ENCODE measurements around the gene POLL.

Gene POLL

DNA sequence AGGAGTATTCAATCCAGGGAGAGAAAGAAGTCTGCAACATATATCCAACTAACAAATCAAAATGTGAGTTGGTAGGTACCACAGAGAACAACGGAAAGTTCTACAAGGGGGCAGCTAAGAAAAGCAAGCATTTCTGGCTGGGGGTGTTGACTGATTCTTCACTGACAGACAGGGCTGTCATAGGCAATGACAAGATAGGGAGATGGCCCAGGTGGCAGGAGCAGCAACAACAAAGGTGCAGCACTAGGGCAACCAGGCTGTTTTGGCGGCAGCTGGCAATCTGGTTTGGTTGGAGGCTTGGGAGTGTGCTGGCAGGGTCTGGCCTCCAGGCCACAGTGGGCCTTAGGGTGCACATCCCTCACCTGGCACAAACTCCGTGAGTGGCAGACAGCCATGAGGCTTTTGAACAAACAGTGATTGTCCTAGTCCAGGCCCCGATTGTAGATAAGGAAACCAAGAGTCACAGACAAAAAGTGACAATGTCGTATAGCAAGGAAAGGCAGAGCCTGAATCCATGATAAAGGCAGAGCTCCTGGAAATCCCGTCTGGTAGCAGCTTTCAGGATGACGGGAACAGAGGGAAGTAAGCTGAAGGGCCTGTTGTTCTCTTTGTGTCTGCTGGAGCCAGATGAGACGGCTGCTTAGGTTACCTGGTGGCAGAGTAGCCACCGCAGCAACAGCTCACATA, 28.5 kb upstream of the POLL start:
- no peak overlapping the region for H3K4me3 ChIP-seq (ENCODE audit: low read length)

DNA sequence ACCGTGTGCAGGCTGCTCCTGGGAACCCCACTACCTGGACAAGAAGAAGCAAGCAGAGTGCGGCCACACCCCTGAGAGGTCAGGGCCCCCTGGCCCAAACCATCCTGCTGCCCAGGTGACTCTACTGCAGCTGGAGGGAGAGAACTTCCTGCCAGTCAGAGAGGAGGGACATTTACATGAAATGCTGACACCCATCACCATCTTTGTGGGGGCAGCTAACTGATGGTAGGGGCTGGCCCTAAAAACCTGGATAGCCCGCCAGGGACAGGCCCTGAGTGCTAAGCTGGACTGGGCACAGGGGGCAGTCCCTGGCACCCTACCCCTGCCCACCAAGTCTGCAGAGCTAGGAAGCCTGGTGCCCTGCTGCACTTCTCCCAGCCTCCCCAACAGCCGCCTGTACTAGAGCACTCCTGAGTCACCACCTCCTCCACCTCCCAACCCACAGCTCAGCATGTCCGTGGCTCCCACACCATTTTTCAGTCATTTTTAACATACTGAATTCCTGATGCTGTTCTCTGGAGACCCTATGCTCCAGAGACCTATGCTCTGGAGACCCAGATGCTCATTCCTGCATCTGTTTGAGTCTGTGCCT, 27.6 kb upstream of the POLL start:
- no peak overlapping the region for H3K4me3 ChIP-seq (ENCODE audit: low read length)
- no peak for TF ChIP-seq ZNF274 (IDR thresholded peaks at IDR 0.05; ENCODE audit: low read depth, low read length)

More for the DNA sequence above, 28.5 kb upstream of the POLL start:
- no peak for TF ChIP-seq ZNF274 (IDR thresholded peaks at IDR 0.05; ENCODE audit: low read depth, low read length)

DNA sequence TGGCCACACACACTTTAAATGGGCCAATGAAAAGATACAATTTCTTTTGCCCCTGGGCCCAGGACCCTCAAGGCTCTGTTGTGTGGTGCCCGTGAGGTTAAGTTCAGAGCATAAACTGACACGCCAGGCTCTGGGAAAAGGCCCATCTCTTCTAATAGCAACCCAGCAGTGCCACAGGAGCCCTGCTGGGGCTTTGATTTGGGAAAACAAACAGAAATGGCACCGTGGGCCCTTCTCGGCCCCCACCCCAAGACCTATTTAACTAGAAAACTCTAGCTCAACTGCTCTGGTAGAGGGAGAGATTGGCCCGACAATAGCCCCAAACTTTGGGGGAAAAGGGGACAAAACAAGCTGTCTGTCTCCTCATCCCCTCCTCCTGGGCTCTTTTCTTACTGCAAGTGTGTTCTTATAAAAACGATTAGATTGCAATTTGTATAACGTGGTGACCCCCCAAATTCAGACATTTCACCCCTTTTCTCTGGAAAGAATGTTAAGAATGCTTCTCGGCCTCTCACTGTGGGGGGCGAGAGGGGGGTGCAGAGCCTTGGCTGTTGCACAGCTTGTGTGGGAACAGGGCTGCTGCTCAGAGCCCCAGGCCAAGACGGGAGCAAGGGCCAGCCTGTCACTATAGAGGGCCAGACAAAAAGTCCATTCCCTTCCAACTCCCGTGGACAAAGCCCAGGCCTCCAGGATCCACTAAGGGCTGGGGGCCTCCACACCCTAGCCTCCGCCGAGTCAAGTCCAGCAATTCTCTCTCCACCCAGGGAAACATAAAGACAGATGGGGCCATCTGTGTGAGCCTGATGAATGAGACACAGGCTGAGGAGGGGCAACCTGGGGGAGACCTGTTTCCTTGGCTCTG, 26.8 kb upstream of the POLL start:
- TF ChIP-seq ZNF274 (IDR thresholded peaks at IDR 0.05; ENCODE audit: low read depth, low read length) = no peak
- H3K4me3 ChIP-seq (ENCODE audit: low read length) = no peak overlapping the region

DNA sequence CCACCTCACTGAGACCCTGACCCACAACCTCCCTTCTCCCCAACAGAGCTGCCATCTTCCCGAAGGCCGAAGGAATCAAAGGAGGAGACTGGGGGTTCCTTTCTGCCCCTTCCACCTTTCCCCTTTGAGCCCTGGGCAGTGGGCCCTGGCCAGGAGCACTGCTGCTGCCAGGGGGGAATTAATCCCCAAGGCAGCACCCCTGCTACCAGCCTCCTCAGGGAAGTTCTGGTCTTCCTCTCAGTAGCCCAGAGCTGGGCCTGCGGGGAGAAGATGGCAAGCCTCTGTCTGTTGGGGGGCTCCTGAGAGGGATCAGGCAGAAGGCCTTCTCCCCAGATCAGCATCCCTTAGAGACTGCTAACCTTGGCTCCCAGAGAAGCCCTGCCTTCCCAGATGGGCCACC, 25.6 kb upstream of the POLL start:
- TF ChIP-seq ZNF274 (IDR thresholded peaks at IDR 0.05; ENCODE audit: low read depth, low read length) = no peak
- no peak overlapping the region for H3K4me3 ChIP-seq (ENCODE audit: low read length)

DNA sequence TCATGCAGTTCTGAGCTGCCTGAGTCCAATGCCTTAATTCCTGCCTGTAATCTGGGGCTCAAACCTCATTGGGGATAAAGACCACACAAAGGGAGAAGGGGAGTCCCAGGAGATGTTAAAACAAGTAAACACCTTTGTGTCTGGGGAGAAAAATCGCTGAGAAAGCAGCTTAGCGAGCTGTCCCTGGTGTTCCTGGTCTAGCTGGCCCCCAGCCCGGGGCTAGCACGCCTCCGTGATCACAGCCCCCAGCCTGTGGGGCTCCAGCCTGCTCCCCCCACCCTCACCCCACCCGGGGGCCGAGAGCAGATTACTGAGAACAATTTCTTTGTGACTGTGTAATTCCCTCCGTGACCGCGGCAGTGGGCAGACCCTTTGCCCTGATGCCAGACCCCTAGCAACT, 24.8 kb upstream of the POLL start:
- H3K4me3 ChIP-seq (ENCODE audit: low read length) = no peak overlapping the region
- TF ChIP-seq ZNF274 (IDR thresholded peaks at IDR 0.05; ENCODE audit: low read depth, low read length) = no peak

DNA sequence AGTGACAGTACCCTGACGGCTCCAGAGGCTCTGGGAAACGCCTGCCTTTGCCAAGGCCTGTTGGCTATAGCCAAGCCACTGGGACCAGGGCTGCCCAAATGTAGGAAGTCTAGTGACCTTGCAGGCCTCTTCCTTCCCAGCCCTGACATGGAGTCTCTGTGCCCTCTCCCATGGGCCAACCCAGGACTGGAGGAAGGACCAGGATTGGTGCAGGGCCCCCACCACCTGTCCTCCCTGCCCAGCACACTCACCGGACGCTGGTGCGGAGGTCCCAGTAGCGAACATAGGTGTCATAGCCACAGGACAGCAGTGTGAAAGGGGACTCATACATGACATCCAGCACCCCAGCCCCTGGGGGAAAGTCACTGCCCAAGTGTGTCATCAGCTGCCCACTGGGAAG, 24.0 kb upstream of the POLL start:
- TF ChIP-seq ZNF274 (IDR thresholded peaks at IDR 0.05; ENCODE audit: low read depth, low read length) = no peak

DNA sequence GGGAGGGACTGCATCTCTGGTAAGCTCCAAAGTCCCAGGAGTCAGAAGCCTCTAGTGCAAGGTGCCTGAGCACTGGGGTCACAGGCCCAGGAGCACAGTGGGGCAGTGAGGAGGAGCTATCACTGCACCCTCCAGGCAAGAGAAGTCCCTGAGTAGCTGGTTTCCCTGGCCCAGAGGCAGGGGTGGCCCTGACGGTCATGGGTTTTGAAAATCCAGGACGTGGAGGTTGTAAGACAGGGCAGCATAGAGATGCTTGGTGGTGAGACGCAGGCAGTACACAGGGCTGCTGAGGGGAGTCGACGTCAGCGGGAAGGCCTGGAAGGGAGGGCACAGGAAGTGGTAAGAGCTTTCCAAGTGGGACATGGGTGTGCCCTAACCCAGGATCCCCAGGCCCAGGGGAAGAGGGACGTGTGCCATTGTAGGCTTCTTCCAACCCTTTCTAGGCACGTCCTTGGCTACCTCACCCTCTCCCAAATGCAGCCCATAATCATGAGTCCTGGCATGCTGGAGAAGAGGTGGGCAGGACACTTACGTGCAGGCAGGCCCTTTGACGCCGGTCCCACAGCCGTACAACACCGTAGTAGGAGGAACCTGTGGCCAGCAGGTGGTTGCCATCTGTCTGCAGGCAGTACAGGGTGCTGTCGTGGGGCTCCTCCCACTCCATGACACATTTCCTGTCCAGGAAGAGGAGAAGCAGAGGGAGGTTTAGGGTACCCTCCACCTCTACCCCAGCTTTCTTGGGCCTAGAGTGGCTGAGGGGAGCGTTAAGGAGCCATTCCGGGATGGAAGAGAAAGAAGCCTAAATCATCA, 23.2 kb upstream of the POLL start:
- no peak for TF ChIP-seq ZNF274 (IDR thresholded peaks at IDR 0.05; ENCODE audit: low read depth, low read length)
- no peak overlapping the region for H3K4me3 ChIP-seq (ENCODE audit: low read length)

More for the DNA sequence above, 24.0 kb upstream of the POLL start:
- H3K4me3 ChIP-seq (ENCODE audit: low read length) = no peak overlapping the region

DNA sequence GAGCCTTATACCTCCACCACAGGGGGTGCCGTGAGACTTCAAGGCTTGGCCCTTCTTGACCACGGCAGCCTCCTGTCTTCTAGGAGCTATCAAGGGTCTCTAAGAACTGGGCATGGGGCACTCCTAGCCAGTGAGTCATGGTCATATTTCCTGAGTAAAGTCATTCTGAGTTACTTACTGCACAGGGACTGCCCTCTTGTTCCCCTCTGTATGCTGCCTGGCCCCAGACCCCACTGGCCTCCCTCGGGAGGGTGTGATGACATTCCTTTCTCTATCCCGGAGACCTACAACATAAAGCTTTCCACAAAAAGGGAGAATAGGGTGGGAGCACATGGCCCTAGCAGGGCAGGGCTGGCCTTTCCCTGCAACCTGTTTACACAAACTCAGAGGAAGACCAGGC, 21.4 kb upstream of the POLL start:
- TF ChIP-seq ZNF274 (IDR thresholded peaks at IDR 0.05; ENCODE audit: low read depth, low read length) = no peak

DNA sequence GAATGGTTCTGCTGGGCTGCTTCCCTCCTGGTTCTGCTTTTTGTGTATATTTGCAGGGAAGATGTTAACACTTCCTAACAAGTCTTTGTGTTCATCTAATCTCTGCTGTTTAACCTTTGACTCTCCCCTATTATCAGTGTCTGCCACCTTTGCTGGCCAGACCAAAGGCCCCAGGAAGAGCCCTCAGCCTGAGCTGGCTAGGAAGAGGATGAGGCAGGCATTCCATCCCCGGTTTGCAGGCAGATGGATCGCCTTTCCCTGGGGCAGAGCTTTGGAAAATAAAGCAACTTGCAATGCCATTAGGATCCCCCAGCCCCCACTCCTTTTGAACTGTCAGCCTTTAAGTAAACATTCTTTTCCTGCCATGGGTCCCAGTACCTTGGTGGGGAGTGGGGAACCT, 19.1 kb upstream of the POLL start:
- no peak for TF ChIP-seq ZNF274 (IDR thresholded peaks at IDR 0.05; ENCODE audit: low read depth, low read length)
- H3K4me3 ChIP-seq (ENCODE audit: low read length) = no peak overlapping the region

More for the DNA sequence above, 21.4 kb upstream of the POLL start:
- H3K4me3 ChIP-seq (ENCODE audit: low read length) = no peak overlapping the region

DNA sequence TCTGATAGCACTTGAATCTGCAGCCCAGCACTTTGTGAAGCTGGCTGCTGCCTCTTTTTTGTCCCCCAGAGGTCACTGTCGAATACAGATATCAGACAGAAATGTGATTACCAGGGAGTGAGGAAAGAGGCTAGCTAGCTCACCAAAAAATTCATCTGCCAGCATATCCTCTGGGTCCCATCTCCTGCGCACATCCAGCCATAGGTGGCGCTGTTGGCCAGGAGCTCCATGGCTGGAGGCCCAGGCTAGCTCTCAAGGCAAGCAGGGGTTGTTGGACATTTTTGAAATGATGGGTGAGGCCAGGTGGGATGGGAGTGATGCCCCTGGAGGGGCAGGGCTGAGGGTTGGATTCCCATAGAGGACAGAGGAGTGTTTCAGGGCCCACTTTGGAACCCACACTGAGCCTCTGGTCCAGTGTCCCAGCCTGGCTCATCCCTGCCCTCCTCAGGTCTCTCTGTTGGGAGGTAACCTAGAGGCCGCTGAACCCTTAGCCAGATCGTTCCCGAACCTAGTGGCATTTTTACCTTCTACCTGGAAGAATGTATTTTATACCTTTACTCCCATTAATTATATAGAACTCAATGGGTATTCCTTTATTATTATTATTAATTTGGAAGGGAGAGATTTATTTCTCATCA, 14.8 kb upstream of the POLL start:
- no peak overlapping the region for H3K4me3 ChIP-seq (ENCODE audit: low read length)
- TF ChIP-seq ZNF274 (IDR thresholded peaks at IDR 0.05; ENCODE audit: low read depth, low read length) = no peak

DNA sequence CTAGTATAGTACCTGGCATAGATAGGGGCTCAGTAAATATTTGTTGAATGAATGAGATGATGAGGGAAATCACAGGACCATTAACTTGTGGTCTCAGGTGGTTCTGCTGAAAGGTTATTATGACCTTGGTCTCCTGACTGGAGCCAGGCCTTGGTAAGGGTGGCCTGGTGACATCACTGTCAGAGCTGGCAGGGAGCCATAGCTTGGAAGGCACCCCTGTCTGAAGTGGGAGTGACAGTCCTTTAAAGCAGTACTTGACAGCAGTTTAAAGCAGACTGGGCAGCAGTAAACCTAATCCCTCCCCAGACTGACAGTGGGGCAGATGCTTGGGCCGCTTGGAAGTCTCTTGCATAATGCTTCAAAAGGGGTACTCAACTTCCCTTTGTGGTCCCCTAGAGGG, 13.5 kb upstream of the POLL start:
- TF ChIP-seq ZNF274 (IDR thresholded peaks at IDR 0.05; ENCODE audit: low read depth, low read length) = no peak
- no peak overlapping the region for H3K4me3 ChIP-seq (ENCODE audit: low read length)

DNA sequence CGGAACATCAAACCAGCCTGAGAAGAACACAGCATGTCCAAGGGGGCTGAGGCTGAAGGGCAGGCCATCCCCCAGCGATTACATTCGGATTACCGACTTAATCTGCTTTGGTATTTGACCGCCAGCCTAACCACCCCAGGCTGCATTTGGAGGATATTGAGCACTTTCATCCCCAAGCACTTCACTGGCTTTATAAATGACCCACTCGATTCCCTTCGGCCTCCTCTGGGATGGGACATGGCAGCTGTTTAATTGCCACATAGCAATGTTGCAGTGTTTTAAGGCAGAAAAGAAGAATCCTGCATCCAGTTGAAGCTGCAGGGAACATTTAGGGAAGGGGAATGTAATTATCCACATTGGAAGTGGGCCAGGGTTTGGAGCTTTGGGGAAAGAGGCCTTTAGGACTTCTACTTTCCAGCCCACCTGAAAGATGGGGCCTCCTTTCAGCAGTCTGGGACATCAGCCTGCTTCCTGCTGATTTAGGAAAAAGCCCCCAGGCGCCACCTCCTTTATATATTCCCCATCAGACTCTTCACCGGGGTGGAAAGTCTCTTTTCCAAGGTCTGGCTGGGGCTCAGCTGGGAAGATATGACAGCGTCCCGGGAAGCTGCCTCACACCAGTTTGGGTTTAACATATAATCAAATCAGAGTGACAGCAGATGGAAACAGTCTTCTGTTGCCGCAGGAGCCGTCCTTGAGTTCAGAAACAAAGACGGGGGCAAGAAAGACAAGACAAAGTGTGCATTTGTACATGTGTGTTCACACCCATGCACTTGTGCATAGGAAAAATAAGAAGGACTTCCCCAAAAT, 9.2 kb upstream of the POLL start:
- H3K4me3 ChIP-seq (ENCODE audit: low read length) = no peak overlapping the region
- no peak for TF ChIP-seq ZNF274 (IDR thresholded peaks at IDR 0.05; ENCODE audit: low read depth, low read length)

Data from GM08714 (cell line).